C4-2B (cell line): Measurements from ENCODE around the gene PARVA.

Experiments used
- ZFX ChIP-seq: fragments of 450-650 bp; IDR thresholded peaks from 2 replicates; pipeline ENCODE4 v1.6.1; 2017
- TF ChIP-seq, protein P1 (sequence below): fragments of 450-650 bp; conservative IDR thresholded peaks from 2 replicates; pipeline ENCODE4 v1.5.1; 2017; ENCODE audit warnings: mild to moderate bottlenecking

- TF ChIP-seq, protein P1, sequence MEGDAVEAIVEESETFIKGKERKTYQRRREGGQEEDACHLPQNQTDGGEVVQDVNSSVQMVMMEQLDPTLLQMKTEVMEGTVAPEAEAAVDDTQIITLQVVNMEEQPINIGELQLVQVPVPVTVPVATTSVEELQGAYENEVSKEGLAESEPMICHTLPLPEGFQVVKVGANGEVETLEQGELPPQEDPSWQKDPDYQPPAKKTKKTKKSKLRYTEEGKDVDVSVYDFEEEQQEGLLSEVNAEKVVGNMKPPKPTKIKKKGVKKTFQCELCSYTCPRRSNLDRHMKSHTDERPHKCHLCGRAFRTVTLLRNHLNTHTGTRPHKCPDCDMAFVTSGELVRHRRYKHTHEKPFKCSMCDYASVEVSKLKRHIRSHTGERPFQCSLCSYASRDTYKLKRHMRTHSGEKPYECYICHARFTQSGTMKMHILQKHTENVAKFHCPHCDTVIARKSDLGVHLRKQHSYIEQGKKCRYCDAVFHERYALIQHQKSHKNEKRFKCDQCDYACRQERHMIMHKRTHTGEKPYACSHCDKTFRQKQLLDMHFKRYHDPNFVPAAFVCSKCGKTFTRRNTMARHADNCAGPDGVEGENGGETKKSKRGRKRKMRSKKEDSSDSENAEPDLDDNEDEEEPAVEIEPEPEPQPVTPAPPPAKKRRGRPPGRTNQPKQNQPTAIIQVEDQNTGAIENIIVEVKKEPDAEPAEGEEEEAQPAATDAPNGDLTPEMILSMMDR, result no peak
- no peak for TF ChIP-seq ZFX
These were observed 165.0 kb downstream of the PARVA start for GRCh38 chr11:12542186-12542935.
